HL-60 (cell line): ENCODE results near the gene SPRING1.

ENCODE experiments used
- DNase-seq, 2 experiments: peaks; one replicate each; pipeline ENCODE4 v3.0.0-alpha.2; 2010 to 2020; ENCODE audit warnings: low read depth in 1 of 2, low spot score in 1 of 2
- H3K27ac ChIP-seq: fragments of 250-450 bp; sonication (Bioruptor Pico); replicated peaks from 2 replicates; pipeline ENCODE4 v1.5.1; 2020; ENCODE audit warnings: mild to moderate bottlenecking, moderate library complexity
- H3K27me3 ChIP-seq: fragments of 250-450 bp; sonication (Bioruptor Pico); 2 replicates; pipeline ENCODE4 v1.5.1; 2021; ENCODE audit warnings: mild to moderate bottlenecking, moderate library complexity; ENCODE audit not compliant: insufficient read depth, poor library complexity, severe bottlenecking
- H3K4me3 ChIP-seq: replicated peaks from 2 replicates; pipeline ENCODE4 v1.5.1; 2011; ENCODE audit warnings: mild to moderate bottlenecking, control low read depth, low read length; ENCODE audit not compliant: insufficient read depth
- GABPA ChIP-seq: IDR thresholded peaks from 2 replicates; pipeline ENCODE4 v1.6.1; 2012; ENCODE audit warnings: low read depth
- POLR2AphosphoS5 ChIP-seq: IDR thresholded peaks from 2 replicates; pipeline ENCODE4 v1.6.1; 2012; ENCODE audit warnings: low read depth
- SPI1 ChIP-seq: IDR thresholded peaks from 2 replicates; pipeline ENCODE4 v1.6.1; 2012; ENCODE audit warnings: low read depth, mild to moderate bottlenecking, borderline replicate concordance
- TF ChIP-seq, protein P1 (sequence below): IDR thresholded peaks from one replicate; pipeline ENCODE4 v1.5.1; 2011; ENCODE audit warnings: low read length, control low read depth, inconsistent platforms; ENCODE audit not compliant: insufficient read depth
- TF ChIP-seq, protein P2 (sequence below): IDR thresholded peaks from 2 replicates; pipeline ENCODE4 v1.6.1; 2012; ENCODE audit warnings: low read depth; ENCODE audit not compliant: insufficient replicate concordance

Gene SPRING1

DNA sequence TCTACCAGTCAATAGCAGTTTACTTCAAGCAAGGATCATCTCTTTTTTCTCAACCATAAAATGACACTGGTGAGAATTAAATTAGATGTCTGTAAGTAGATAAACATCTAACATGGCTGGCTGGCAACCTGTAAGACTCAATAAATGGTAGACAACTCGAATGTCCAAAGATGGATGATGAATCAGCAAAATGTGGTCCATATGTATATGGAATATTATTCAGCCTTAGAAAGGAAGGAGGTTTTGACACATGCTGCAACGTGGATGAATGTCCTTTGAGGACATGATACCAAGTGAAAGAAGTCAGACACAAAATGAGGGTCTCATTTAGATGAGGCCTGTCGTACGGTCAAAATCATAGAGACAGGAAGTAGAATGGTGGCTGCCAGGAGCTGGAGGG, 46.2 kb downstream of the SPRING1 start:
- no peak for DNase-seq
- TF ChIP-seq, protein P1, sequence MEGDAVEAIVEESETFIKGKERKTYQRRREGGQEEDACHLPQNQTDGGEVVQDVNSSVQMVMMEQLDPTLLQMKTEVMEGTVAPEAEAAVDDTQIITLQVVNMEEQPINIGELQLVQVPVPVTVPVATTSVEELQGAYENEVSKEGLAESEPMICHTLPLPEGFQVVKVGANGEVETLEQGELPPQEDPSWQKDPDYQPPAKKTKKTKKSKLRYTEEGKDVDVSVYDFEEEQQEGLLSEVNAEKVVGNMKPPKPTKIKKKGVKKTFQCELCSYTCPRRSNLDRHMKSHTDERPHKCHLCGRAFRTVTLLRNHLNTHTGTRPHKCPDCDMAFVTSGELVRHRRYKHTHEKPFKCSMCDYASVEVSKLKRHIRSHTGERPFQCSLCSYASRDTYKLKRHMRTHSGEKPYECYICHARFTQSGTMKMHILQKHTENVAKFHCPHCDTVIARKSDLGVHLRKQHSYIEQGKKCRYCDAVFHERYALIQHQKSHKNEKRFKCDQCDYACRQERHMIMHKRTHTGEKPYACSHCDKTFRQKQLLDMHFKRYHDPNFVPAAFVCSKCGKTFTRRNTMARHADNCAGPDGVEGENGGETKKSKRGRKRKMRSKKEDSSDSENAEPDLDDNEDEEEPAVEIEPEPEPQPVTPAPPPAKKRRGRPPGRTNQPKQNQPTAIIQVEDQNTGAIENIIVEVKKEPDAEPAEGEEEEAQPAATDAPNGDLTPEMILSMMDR, result no peak
- TF ChIP-seq GABPA (no peak), POLR2AphosphoS5 (no peak), SPI1 (no peak)
- TF ChIP-seq, protein P2, sequence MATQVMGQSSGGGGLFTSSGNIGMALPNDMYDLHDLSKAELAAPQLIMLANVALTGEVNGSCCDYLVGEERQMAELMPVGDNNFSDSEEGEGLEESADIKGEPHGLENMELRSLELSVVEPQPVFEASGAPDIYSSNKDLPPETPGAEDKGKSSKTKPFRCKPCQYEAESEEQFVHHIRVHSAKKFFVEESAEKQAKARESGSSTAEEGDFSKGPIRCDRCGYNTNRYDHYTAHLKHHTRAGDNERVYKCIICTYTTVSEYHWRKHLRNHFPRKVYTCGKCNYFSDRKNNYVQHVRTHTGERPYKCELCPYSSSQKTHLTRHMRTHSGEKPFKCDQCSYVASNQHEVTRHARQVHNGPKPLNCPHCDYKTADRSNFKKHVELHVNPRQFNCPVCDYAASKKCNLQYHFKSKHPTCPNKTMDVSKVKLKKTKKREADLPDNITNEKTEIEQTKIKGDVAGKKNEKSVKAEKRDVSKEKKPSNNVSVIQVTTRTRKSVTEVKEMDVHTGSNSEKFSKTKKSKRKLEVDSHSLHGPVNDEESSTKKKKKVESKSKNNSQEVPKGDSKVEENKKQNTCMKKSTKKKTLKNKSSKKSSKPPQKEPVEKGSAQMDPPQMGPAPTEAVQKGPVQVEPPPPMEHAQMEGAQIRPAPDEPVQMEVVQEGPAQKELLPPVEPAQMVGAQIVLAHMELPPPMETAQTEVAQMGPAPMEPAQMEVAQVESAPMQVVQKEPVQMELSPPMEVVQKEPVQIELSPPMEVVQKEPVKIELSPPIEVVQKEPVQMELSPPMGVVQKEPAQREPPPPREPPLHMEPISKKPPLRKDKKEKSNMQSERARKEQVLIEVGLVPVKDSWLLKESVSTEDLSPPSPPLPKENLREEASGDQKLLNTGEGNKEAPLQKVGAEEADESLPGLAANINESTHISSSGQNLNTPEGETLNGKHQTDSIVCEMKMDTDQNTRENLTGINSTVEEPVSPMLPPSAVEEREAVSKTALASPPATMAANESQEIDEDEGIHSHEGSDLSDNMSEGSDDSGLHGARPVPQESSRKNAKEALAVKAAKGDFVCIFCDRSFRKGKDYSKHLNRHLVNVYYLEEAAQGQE, result no peak
- Histone ChIP-seq H3K27me3 (no peaks in the 10 kb centered on the region), H3K4me3 (no peak overlapping the region), H3K27ac (no peak overlapping the region)

DNA sequence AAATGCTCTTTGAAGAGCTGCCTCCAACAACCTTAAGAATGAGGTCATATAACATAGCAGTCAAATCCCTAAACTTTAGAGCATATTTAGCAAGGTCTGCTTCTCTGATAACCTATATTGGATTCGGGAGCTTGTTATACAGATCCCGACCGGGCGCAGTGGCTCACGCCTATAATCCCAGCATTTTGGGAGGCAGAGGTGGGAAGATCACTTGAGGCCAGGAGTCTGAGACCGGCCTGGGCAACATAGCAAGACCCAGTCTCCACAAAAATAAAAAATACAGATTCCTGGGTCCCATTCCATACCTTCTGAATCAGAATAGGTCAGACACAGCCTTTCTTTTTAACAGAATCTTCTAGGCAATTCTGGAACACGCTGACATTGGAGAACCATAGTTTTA, 46.7 kb downstream of the SPRING1 start:
- Histone ChIP-seq H3K27me3 (no peaks in the 10 kb centered on the region), H3K4me3 (no peak overlapping the region), H3K27ac (no peak overlapping the region)
- no peak for TF ChIP-seq GABPA
- no peak for TF ChIP-seq POLR2AphosphoS5
- TF ChIP-seq, protein P2, result no peak
- TF ChIP-seq, protein P1, result no peak
- no peak for TF ChIP-seq SPI1
- no peak for DNase-seq

DNA sequence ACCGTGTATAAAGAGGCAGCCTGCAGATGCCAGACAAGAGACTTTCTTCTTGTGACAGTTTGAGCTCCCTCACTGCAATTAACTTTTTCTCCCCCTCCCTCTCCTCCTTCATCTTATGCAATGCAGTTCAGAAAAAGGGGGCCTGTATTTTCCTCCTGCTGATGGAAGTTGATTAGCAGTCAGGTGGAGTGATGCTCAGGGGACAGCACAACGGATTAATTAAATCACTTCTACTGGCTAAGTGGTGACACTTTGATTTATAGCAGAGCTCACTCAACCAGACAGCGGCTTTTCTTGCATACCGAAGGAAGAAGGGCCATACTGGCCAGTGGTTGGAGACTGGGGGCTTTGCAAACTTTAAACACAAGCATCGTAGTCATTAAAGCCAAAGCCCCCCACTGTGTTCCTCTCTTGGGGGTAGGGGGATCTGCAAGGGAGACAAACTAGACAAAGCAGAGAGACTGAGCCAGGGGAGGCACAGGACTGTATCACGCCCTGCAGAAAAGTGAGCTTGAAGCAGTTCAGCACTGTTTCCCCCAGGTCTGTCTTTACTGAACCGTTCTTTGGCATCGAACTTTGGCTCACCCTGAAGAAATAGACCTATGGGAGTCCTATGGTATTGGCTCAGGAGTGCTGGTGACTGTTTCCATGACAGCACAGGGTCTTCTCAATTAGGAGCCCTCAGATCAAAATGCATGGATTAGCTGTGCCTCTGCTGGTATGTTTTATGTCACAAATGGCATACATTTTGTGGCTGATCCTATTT, 47.7 kb downstream of the SPRING1 start:
- H3K27me3 ChIP-seq, result no peaks in the 10 kb centered on the region
- H3K4me3 ChIP-seq, result no peak overlapping the region
- DNase-seq, result no peak
- TF ChIP-seq GABPA (no peak), SPI1 (no peak), POLR2AphosphoS5 (no peak)
- TF ChIP-seq, protein P2, result no peak
- TF ChIP-seq, protein P1, result no peak
- H3K27ac ChIP-seq, result no peak overlapping the region
